Ureter (tissue), 1 donor: ENCODE measurements around the gene CAMK2G. TPM values are rescaled to one million over a fixed set of nuclear protein-coding genes. Genes with fewer than 3 reads are reported as not detected.

Source experiments
- DNase-seq: peaks from one replicate; pipeline ENCODE4 v3.0.0-alpha.2; 2020; ENCODE audit warnings: low spot score
- total RNA-seq: library from RNA; stranded (reverse); gene quantifications from one replicate; pipeline ENCODE4 v1.2.4, GENCODE V29; 2023
- donor health status: DM: yes; HTN: yes; CAD: no.

CAMK2G gene
- total RNA-seq, 1 donor from 2014 or later = 80.5 TPM

- DNase-seq = peak; percentile 90
These were observed 102.6 kb downstream of the CAMK2G start for GRCh38 chr10:73771722-73772280.

GRCh38 chr10:73769396-73769795, 105.0 kb downstream of the CAMK2G start:
- no peak for DNase-seq

- DNase-seq = no peak
These were observed 105.5 kb downstream of the CAMK2G start for GRCh38 chr10:73768881-73769280.

DNA sequence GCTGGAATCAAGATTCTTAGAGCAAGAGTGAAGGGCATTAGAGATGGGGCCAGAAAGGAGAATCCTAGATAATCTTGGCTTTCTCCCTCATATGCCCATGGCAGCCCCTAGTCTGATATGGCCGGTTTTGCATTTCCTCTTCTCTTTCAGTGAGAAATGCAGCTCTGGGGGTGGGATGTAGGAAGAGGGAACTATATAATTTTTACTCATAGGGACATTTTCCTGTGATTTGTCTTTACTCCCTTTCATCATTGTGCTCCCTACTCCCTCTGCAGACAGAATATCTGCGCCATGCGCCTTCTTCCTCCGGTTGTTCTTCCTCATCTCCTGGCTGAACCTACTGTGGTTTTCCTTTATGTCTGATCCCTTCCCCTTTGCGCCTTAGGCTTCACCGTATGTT, 109.3 kb downstream of the CAMK2G start:
- DNase-seq = no peak

- no peak for DNase-seq
These were observed 111.0 kb downstream of the CAMK2G start for GRCh38 chr10:73763343-73763742.

- DNase-seq = no peak
These were observed 111.4 kb downstream of the CAMK2G start for GRCh38 chr10:73762915-73763314.

Other genes starting within 250 kb of the CAMK2G start
- gene MYOZ1, start 233.1 kb downstream of the CAMK2G start, total RNA-seq = 0.91 TPM
- 0.29 TPM for gene SYNPO2L, start 218.5 kb downstream of the CAMK2G start, total RNA-seq
- 17.7 TPM for gene AGAP5, start 176.4 kb downstream of the CAMK2G start, total RNA-seq
- 87.5 TPM for gene SEC24C, start 130.2 kb downstream of the CAMK2G start, total RNA-seq
- gene CHCHD1, start 92.5 kb downstream of the CAMK2G start, total RNA-seq = 14.9 TPM
- 129 TPM for gene ZSWIM8, start 88.9 kb downstream of the CAMK2G start, total RNA-seq
- 37.5 TPM for gene NDST2, start 63.0 kb downstream of the CAMK2G start, total RNA-seq
- 13.8 TPM for gene PLAU, start 36.6 kb upstream of the CAMK2G start, total RNA-seq
- 256 TPM for gene VCL, start 123.6 kb upstream of the CAMK2G start, total RNA-seq